H1 (cell line): ENCODE results near the gene LRRC2.

ENCODE experiments used
- BRCA1 ChIP-seq: IDR thresholded peaks from 2 replicates; pipeline ENCODE4 v1.6.1; 2012; ENCODE audit warnings: low read depth, low read length, improper control_type of control experiment
- CTCF ChIP-seq, 3 experiments: IDR thresholded peaks; 1 replicate in 2 of 3; 2 replicates in 1 of 3; pipeline versions ENCODE4 v1.5.1 to v1.6.1; 2011; ENCODE audit warnings: low read length in 3 of 3, mild to moderate bottlenecking in 3 of 3, inconsistent platforms in 2 of 3, low read depth in 1 of 3, moderate library complexity in 1 of 3; ENCODE audit not compliant: insufficient read depth in 1 of 3; ENCODE audit errors: control extremely low read depth in 1 of 3
- GABPA ChIP-seq: IDR thresholded peaks from 2 replicates; pipeline ENCODE4 v1.6.1; 2011; ENCODE audit warnings: mild to moderate bottlenecking, low read length, moderate library complexity, borderline replicate concordance; ENCODE audit not compliant: insufficient read depth
- RAD21 ChIP-seq, 2 experiments: IDR thresholded peaks in 1 of 2; conservative IDR thresholded peaks in 1 of 2; 2 replicates each; pipeline ENCODE4 v1.6.1; 2011; ENCODE audit warnings: low read depth in 2 of 2, low read length in 2 of 2, improper control_type of control experiment in 1 of 2, inconsistent platforms in 1 of 2, mild to moderate bottlenecking in 1 of 2, moderate library complexity in 1 of 2

GRCh38 chr3:46497556-46498265 lies 68.4 kb downstream of the LRRC2 start, which contains the start of gene RTP3:
- no peak for TF ChIP-seq CTCF (IDR thresholded peaks at IDR 0.05; ENCODE audit: control extremely low read depth in 1 of 3, insufficient read depth in 1 of 3, low read depth in 1 of 3, low read length in 3 of 3)
- no peak for TF ChIP-seq BRCA1
- no peak for TF ChIP-seq GABPA
- TF ChIP-seq RAD21 (IDR thresholded peaks at IDR 0.05 in 1 of 2, conservative IDR thresholded peaks at IDR 0.05 in 1 of 2; ENCODE audit: low read depth in 2 of 2, low read length in 2 of 2): no peak
